Medulla oblongata (tissue), 1 donor: ENCODE results near the gene TMEM253.

ENCODE experiments used
- DNase-seq: peaks from one replicate; pipeline ENCODE4 v3.0.0-alpha.2; 2015; ENCODE audit errors: extremely low spot score

Gene TMEM253

GRCh38 chr14:21070610-21071224 is 30.1 kb upstream of the TMEM253 start:
- DNase-seq = peak; percentile 55

- peak; percentile 90 for DNase-seq
Measured at GRCh38 chr14:21071225-21072030, 29.4 kb upstream of the TMEM253 start.

GRCh38 chr14:21072031-21072473 is 28.8 kb upstream of the TMEM253 start:
- peak; percentile 78 for DNase-seq

GRCh38 chr14:21072781-21073339 is 28.0 kb upstream of the TMEM253 start:
- DNase-seq = no peak

- no peak for DNase-seq
Measured at GRCh38 chr14:21073921-21074320, 26.9 kb upstream of the TMEM253 start.

GRCh38 chr14:21074398-21075272 is 26.2 kb upstream of the TMEM253 start:
- DNase-seq = no peak

- DNase-seq = no peak
Measured at GRCh38 chr14:21075719-21076437, 25.0 kb upstream of the TMEM253 start.

GRCh38 chr14:21077672-21078071 is 23.2 kb upstream of the TMEM253 start:
- no peak for DNase-seq

GRCh38 chr14:21078287-21078686 is 22.6 kb upstream of the TMEM253 start:
- no peak for DNase-seq

- DNase-seq = no peak
Measured at GRCh38 chr14:21078726-21079125, 22.1 kb upstream of the TMEM253 start.

GRCh38 chr14:21081521-21082142 is 19.2 kb upstream of the TMEM253 start:
- no peak for DNase-seq

GRCh38 chr14:21083565-21084325 is 17.1 kb upstream of the TMEM253 start:
- no peak for DNase-seq

- DNase-seq = no peak
Measured at GRCh38 chr14:21084396-21084795, 16.5 kb upstream of the TMEM253 start.

GRCh38 chr14:21084998-21085853 is 15.6 kb upstream of the TMEM253 start:
- no peak for DNase-seq

- no peak for DNase-seq
Measured at GRCh38 chr14:21086908-21087293, 14.0 kb upstream of the TMEM253 start.

- DNase-seq = peak; percentile 59
Measured at GRCh38 chr14:21087294-21088091, 13.4 kb upstream of the TMEM253 start.

GRCh38 chr14:21088687-21089086 is 12.2 kb upstream of the TMEM253 start:
- no peak for DNase-seq

- no peak for DNase-seq
Measured at GRCh38 chr14:21089271-21089670, 11.6 kb upstream of the TMEM253 start.
